Breast epithelium (tissue), 4 donors: ENCODE measurements around the gene OR51V1. TPM values are rescaled to one million over a fixed set of nuclear protein-coding genes. Genes with fewer than 3 reads are reported as not detected.

Source experiments
- DNase-seq, 2 donors: peaks; one replicate each; pipeline ENCODE4 v3.0.0-alpha.2; 2019; ENCODE audit warnings: low spot score in 2 of 2
- H3K27ac ChIP-seq, 2 donors: fragments of 200-600 bp; sonication (generic) in 1 of 2; one replicate each; pipeline ENCODE4 v1.5.1; 2016 to 2019; ENCODE audit warnings: mild to moderate bottlenecking in 1 of 2
- H3K27me3 ChIP-seq, 2 donors: fragments of 200-600 bp; sonication (generic) in 1 of 2; one replicate each; pipeline versions ENCODE4 v1.5.1 to v1.6.0; 2017 to 2019; ENCODE audit warnings: control low read depth in 1 of 2, mild to moderate bottlenecking in 1 of 2
- H3K36me3 ChIP-seq: fragments of 200-600 bp; one replicate; pipeline ENCODE4 v1.5.1; 2019
- H3K4me1 ChIP-seq, 2 donors: fragments of 200-600 bp; sonication (generic); one replicate each; pipeline ENCODE4 v1.5.1; 2016 to 2019; ENCODE audit warnings: control low read depth in 1 of 2
- H3K4me3 ChIP-seq, 3 donors: fragments of 200-600 bp; sonication (generic); 1 replicate in 2 of 3; 2 replicates in 1 of 3; pipeline ENCODE4 v1.5.1; 2016 to 2019; ENCODE audit warnings: mild to moderate bottlenecking in 3 of 3, moderate library complexity in 2 of 3
- H3K9me3 ChIP-seq, 2 donors: fragments of 200-600 bp; sonication (generic) in 1 of 2; one replicate each; pipeline ENCODE4 v1.5.1; 2016 to 2019; ENCODE audit warnings: control low read depth in 1 of 2
- POLR2A ChIP-seq: fragments of 450-650 bp; IDR thresholded peaks from one replicate; pipeline ENCODE4 v1.6.1; 2016; ENCODE audit warnings: antibody characterized with exemption, mild to moderate bottlenecking, moderate library complexity
- POLR2AphosphoS5 ChIP-seq, 3 donors: sonication (generic); formaldehyde crosslinking; IDR thresholded peaks; one replicate each; pipeline ENCODE4 v1.6.1; 2017; ENCODE audit warnings: antibody characterized with exemption in 3 of 3
- intact Hi-C: fragments of 100-400 bp; cut with DNase I; formaldehyde crosslinking; loops from one replicate; pipeline ENCODE4 v1.15.1; 2023; ENCODE audit warnings: low total_unique reads
- total RNA-seq, 3 donors: library from RNA; depleted of rRNA; stranded (reverse); fragments of >200 nt; gene quantifications; one replicate each; pipeline ENCODE4 v1.1.0, GENCODE V29; 2016
- TF ChIP-seq, protein P1 (sequence below), 3 donors: fragments of 450-650 bp; IDR thresholded peaks; one replicate each; pipeline ENCODE4 v1.5.1; 2016 to 2017; ENCODE audit warnings: antibody characterized with exemption in 3 of 3, mild to moderate bottlenecking in 3 of 3, moderate library complexity in 3 of 3

OR51V1 gene
- total RNA-seq, 3 donors from 2014 or later, result not detected

DNA sequence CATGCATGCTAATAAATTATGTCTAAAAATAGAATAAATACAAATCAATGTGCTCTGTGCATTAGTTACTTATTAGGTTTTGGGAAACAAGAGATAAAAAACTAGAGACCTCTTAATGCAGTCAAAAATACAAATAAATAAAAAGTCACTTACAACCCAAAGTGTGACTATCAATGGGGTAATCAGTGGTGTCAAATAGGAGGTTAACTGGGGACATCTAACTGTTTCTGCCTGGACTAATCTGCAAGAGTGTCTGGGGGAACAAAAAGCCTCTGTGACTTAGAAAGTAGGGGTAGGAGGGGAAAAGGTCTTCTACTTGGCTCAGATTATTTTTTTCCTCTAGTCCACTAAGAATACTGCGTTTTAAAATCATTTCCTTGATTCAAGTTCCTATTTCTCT, 27.2 kb upstream of the OR51V1 start:
- H3K4me3 ChIP-seq, result no peak overlapping the region
- intact Hi-C loops, result no loop called here

DNA sequence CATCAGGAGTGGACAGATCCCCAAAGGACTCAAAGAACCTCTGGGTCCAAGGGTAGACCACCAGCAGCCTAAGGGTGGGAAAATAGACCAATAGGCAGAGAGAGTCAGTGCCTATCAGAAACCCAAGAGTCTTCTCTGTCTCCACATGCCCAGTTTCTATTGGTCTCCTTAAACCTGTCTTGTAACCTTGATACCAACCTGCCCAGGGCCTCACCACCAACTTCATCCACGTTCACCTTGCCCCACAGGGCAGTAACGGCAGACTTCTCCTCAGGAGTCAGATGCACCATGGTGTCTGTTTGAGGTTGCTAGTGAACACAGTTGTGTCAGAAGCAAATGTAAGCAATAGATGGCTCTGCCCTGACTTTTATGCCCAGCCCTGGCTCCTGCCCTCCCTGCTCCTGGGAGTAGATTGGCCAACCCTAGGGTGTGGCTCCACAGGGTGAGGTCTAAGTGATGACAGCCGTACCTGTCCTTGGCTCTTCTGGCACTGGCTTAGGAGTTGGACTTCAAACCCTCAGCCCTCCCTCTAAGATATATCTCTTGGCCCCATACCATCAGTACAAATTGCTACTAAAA, 26.3 kb upstream of the OR51V1 start, which contains the start of gene HBB:
Gene HBB (minus strand): TSS at position 340 of the 579 bp plus-strand sequence. CDS start 50 bp downstream, at position 290.
- H3K4me3 ChIP-seq, result no peak within 1 kb of the TSS
- TF ChIP-seq POLR2A (no peak), POLR2AphosphoS5 (IDR thresholded peaks at IDR 0.05) (no peak)
- TF ChIP-seq, protein P1, sequence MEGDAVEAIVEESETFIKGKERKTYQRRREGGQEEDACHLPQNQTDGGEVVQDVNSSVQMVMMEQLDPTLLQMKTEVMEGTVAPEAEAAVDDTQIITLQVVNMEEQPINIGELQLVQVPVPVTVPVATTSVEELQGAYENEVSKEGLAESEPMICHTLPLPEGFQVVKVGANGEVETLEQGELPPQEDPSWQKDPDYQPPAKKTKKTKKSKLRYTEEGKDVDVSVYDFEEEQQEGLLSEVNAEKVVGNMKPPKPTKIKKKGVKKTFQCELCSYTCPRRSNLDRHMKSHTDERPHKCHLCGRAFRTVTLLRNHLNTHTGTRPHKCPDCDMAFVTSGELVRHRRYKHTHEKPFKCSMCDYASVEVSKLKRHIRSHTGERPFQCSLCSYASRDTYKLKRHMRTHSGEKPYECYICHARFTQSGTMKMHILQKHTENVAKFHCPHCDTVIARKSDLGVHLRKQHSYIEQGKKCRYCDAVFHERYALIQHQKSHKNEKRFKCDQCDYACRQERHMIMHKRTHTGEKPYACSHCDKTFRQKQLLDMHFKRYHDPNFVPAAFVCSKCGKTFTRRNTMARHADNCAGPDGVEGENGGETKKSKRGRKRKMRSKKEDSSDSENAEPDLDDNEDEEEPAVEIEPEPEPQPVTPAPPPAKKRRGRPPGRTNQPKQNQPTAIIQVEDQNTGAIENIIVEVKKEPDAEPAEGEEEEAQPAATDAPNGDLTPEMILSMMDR (IDR thresholded peaks at IDR 0.05), result no peak
- peaks cover 0 to 3% of the 10 kb centered on the region in 2 donors for H3K9me3 ChIP-seq
- no peaks in the 10 kb centered on the region for H3K27me3 ChIP-seq
- no peak within 1 kb of the TSS for H3K27ac ChIP-seq
- H3K4me1 ChIP-seq, result no peaks in the 10 kb centered on the region
- intact Hi-C loops, result no loop called here
- DNase-seq, result no peak
- no peaks in the 10 kb centered on the region for H3K36me3 ChIP-seq

More for the DNA sequence above, 27.2 kb upstream of the OR51V1 start:
- no peaks in the 10 kb centered on the region for H3K9me3 ChIP-seq
- no peak overlapping the region for H3K27ac ChIP-seq
- DNase-seq, result no peak
- TF ChIP-seq, protein P1 (IDR thresholded peaks at IDR 0.05), result no peak
- TF ChIP-seq POLR2A (no peak), POLR2AphosphoS5 (IDR thresholded peaks at IDR 0.05) (no peak)
- no peaks in the 10 kb centered on the region for H3K27me3 ChIP-seq
- no peaks in the 10 kb centered on the region for H3K36me3 ChIP-seq
- no peaks in the 10 kb centered on the region for H3K4me1 ChIP-seq

DNA sequence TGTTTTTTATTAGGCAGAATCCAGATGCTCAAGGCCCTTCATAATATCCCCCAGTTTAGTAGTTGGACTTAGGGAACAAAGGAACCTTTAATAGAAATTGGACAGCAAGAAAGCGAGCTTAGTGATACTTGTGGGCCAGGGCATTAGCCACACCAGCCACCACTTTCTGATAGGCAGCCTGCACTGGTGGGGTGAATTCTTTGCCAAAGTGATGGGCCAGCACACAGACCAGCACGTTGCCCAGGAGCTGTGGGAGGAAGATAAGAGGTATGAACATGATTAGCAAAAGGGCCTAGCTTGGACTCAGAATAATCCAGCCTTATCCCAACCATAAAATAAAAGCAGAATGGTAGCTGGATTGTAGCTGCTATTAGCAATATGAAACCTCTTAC, 25.0 kb upstream of the OR51V1 start:
- Histone ChIP-seq H3K27ac (no peak overlapping the region), H3K9me3 (peaks cover 3 to 4% of the 10 kb centered on the region in 2 donors), H3K4me3 (no peak overlapping the region), H3K36me3 (no peaks in the 10 kb centered on the region), H3K27me3 (no peaks in the 10 kb centered on the region), H3K4me1 (no peaks in the 10 kb centered on the region)
- DNase-seq, result no peak
- TF ChIP-seq, protein P1 (IDR thresholded peaks at IDR 0.05), result no peak
- TF ChIP-seq POLR2A (no peak), POLR2AphosphoS5 (IDR thresholded peaks at IDR 0.05) (no peak)
- intact Hi-C loops, result no loop called here

DNA sequence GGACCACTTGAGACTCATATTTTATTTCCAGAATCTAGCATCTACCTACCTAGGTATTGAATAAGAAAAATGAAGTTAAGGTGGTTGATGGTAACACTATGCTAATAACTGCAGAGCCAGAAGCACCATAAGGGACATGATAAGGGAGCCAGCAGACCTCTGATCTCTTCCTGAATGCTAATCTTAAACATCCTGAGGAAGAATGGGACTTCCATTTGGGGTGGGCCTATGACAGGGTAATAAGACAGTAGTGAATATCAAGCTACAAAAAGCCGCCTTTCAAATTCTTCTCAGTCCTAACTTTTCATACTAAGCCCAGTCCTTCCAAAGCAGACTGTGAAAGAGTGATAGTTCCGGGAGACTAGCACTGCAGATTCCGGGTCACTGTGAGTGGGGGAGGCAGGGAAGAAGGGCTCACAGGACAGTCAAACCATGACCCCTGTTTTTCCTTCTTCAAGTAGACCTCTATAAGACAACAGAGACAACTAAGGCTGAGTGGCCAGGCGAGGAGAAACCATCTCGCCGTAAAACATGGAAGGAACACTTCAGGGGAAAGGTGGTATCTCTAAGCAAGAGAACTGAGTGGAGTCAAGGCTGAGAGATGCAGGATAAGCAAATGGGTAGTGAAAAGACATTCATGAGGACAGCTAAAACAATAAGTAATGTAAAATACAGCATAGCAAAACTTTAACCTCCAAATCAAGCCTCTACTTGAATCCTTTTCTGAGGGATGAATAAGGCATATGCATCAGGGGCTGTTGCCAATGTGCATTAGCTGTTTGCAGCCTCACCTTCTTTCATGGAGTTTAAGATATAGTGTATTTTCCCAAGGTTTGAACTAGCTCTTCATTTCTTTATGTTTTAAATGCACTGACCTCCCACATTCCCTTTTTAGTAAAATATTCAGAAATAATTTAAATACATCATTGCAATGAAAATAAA, 24.3 kb upstream of the OR51V1 start:
- peaks cover 3 to 4% of the 10 kb centered on the region in 2 donors for H3K9me3 ChIP-seq
- no peak overlapping the region for H3K27ac ChIP-seq
- no peak for DNase-seq
- intact Hi-C loops, result no loop called here
- no peaks in the 10 kb centered on the region for H3K4me1 ChIP-seq
- TF ChIP-seq POLR2A (no peak), POLR2AphosphoS5 (IDR thresholded peaks at IDR 0.05) (no peak)
- TF ChIP-seq, protein P1 (IDR thresholded peaks at IDR 0.05), result no peak
- no peak overlapping the region for H3K4me3 ChIP-seq
- H3K27me3 ChIP-seq, result no peaks in the 10 kb centered on the region
- H3K36me3 ChIP-seq, result no peaks in the 10 kb centered on the region

DNA sequence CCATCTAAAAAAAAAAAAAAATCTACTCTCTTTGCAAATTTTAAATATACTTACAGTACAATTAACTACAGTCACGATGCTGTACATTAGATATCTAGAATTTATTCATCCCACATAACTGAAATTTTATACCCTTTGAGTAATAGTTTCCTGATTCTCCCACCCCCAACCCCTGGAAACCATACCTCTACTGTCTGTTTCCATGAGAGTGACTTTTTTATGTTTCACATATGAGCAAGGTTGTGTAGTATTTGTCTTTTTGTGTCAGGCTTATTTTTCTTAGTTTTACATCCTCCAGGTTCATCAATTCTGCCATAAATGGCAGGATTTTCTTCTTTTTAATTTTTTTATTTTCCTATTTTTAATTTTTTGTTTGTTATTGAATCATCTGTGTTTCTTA, 23.2 kb upstream of the OR51V1 start:
- Histone ChIP-seq H3K27me3 (no peaks in the 10 kb centered on the region), H3K9me3 (peaks cover 3 to 4% of the 10 kb centered on the region in 2 donors), H3K36me3 (no peaks in the 10 kb centered on the region), H3K27ac (no peak overlapping the region), H3K4me1 (no peaks in the 10 kb centered on the region), H3K4me3 (no peak overlapping the region)
- DNase-seq, result no peak
- TF ChIP-seq POLR2AphosphoS5 (IDR thresholded peaks at IDR 0.05), result no peak
- no peak for TF ChIP-seq POLR2A
- TF ChIP-seq, protein P1 (IDR thresholded peaks at IDR 0.05), result no peak
- intact Hi-C loops, result no loop called here
